ENCODE measurements around the gene KIFBP. TPM values are rescaled to one million over a fixed set of nuclear protein-coding genes. Genes with fewer than 3 reads are reported as not detected.
A peak's percentile ranks its signal among the peaks of the same experiment; 100 is the strongest.

KIFBP gene
- polyA plus RNA-seq, 3 donors: 0.52 to 4.0 (median 1.4) TPM

DNA sequence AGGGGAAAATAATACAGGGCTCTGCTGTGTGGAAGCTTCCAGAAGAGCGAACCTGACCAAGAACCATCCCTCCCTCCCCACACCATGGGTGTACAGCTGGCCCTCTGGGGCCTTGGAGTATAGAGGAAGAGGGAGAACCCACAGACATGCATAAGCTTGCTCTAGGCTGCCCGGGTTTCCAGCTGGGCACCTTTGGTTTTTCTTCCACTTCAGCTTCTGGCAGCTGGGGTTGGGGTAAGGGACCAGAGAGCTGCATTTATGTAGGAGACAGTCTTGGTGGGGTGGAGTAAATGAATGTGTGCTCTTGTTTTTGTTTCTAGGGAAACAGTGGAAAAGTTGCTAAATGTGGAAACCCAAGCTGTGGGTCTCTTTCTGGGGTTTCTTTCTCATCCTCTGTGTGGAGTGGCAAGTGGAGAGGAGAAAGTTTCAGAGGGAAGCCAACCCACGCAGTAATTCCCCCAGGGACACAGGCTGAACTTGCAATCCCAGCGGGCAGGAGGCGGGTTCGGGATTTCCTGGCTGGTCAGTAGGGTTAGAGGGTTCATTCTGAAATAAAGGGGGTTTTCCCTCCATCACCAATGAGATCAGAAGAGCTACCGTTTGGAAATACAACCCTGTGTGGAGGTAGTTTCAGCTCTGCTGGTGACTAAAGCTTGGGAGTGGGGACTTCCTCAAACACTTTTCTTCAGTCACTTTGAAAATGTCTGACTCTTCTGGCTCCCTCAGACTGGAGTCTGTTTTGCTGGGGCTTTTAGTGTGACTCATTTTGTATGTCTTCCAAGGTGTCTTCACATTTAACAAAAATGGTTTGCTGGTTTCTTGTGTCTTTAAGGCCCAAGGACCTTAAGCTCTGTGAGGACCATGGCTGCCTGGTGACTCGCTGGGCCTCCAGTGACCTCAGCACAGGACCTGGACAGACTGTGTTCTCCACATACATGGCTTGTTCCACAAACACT is 77.1 kb downstream of the KIFBP start:
- peak; percentile 94 to 99 (median 99) for DNase-seq
- Histone ChIP-seq H3K9ac (ENCODE audit: insufficient read depth, low read length, poor library complexity, severe bottlenecking) (peak overlapping the region; percentile 78), H3K79me2 (ENCODE audit: insufficient read depth, low read length) (peaks cover 82% of the 10 kb centered on the region), H3K4me2 (replicated peaks; ENCODE audit: extremely low read depth, low read length, poor library complexity, severe bottlenecking) (peak overlapping the region; percentile 61), H3K27me3 (ENCODE audit: control insufficient read depth in 2 of 2, insufficient read depth in 2 of 2, low read length in 2 of 2) (no peaks in the 10 kb centered on the region), H3K4me3 (replicated peaks in 1 of 3; ENCODE audit: low read depth in 2 of 3, low read length in 3 of 3) (peak overlapping the region in 1 of 3 experiments; percentile 62), H4K20me1 (ENCODE audit: insufficient read depth, low read length) (no peaks in the 10 kb centered on the region), H2AFZ (ENCODE audit: insufficient read depth, low read depth, low read length, poor library complexity, severe bottlenecking) (peak overlapping the region; percentile 11), H3K36me3 (replicated peaks in 1 of 2; ENCODE audit: control insufficient read depth in 1 of 2, insufficient read depth in 2 of 2, low read length in 2 of 2) (no peaks in the 10 kb centered on the region), H3K4me1 (ENCODE audit: control insufficient read depth in 1 of 2, insufficient read depth in 2 of 2, low read length in 2 of 2) (peaks cover 80 to 94% of the 10 kb centered on the region in 2 donors), H3K9me3 (replicated peaks in 1 of 2; ENCODE audit: control insufficient read depth in 1 of 2, insufficient read depth in 1 of 2, low read length in 2 of 2) (no peaks in the 10 kb centered on the region), H3K27ac (ENCODE audit: low read depth in 1 of 2, low read length in 2 of 2) (peak overlapping the region; percentile 99)
- TF ChIP-seq, protein P1, sequence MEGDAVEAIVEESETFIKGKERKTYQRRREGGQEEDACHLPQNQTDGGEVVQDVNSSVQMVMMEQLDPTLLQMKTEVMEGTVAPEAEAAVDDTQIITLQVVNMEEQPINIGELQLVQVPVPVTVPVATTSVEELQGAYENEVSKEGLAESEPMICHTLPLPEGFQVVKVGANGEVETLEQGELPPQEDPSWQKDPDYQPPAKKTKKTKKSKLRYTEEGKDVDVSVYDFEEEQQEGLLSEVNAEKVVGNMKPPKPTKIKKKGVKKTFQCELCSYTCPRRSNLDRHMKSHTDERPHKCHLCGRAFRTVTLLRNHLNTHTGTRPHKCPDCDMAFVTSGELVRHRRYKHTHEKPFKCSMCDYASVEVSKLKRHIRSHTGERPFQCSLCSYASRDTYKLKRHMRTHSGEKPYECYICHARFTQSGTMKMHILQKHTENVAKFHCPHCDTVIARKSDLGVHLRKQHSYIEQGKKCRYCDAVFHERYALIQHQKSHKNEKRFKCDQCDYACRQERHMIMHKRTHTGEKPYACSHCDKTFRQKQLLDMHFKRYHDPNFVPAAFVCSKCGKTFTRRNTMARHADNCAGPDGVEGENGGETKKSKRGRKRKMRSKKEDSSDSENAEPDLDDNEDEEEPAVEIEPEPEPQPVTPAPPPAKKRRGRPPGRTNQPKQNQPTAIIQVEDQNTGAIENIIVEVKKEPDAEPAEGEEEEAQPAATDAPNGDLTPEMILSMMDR (IDR thresholded peaks at IDR 0.05): no peak
- Mint-ChIP-seq H3K9me3 (no peaks in the 10 kb centered on the region), H3K36me3 (peaks cover 7 to 8% of the 10 kb centered on the region in 2 donors), H3K27ac (peak overlapping the region; percentile 98 to 100 (median 100)), H3K4me1 (peaks cover 85% of the 10 kb centered on the region), H3K27me3 (ENCODE audit: low read depth in 3 of 3) (peaks cover 0 to 2% (median 0%) of the 10 kb centered on the region in 3 donors), H3K4me3 (peak overlapping the region; percentile 64 to 72)
- WGBS (ENCODE audit: insufficient coverage): 60% methylated on average over 1 of the region's 8 CpGs
- intact Hi-C loops (cut with micrococcal nuclease): loop anchor here in 1 of 2 donors (2.0 kb wide), 2 partner anchors 21 kb away; no protein-coding TSS in a partner anchor

Other genes with a start within 250 kb of the KIFBP start
- under 1 TPM in 1 of 3 donors, not detected in 2; 0.03 TPM for gene STOX1, start 161.3 kb upstream of the KIFBP start, polyA plus RNA-seq
- 10 to 100 TPM; 14.2 to 17.1 (median 17.0) TPM for gene DDX50, start 87.5 kb upstream of the KIFBP start, polyA plus RNA-seq
- gene DDX21, start 32.6 kb upstream of the KIFBP start, polyA plus RNA-seq: 10 to 100 TPM in 2 of 3 donors, 1 to 10 TPM in 1; 9.8 to 39.3 (median 13.6) TPM
- gene SRGN, start 99.3 kb downstream of the KIFBP start, polyA plus RNA-seq: 1,000 to 10,000 TPM; 1,724 to 3,407 (median 1,859) TPM
- 10 to 100 TPM; 10.1 to 58.3 (median 42.1) TPM for gene VPS26A, start 135.4 kb downstream of the KIFBP start, polyA plus RNA-seq
- 10 to 100 TPM in 1 of 3 donors, 1 to 10 TPM in 2; 6.8 to 18.8 (median 7.3) TPM for gene SUPV3L1, start 191.4 kb downstream of the KIFBP start, polyA plus RNA-seq
- gene HKDC1, start 231.5 kb downstream of the KIFBP start, polyA plus RNA-seq: not detected

Measured in CD14-positive monocyte (primary cell).